NCI-H1436 treated with DMSO at 0.1 percent for 48 hours (cell line): Measurements from ENCODE around the gene IHH.

Experiments used
- DNase-seq: peaks from one replicate; lab custom pipeline; 2025; lab: John Stamatoyannopoulos, UW

IHH gene

GRCh38 chr2:219018726-219019125 lies 42.0 kb downstream of the IHH start:
- no peak for DNase-seq

GRCh38 chr2:219018286-219018685 lies 42.4 kb downstream of the IHH start:
- DNase-seq, result no peak

- DNase-seq, result no peak
Measured at GRCh38 chr2:219017201-219017931, 43.4 kb downstream of the IHH start.

GRCh38 chr2:219016721-219017120 lies 44.0 kb downstream of the IHH start:
- no peak for DNase-seq

GRCh38 chr2:219010873-219011272 lies 49.8 kb downstream of the IHH start:
- DNase-seq, result no peak

- DNase-seq, result no peak
Measured at GRCh38 chr2:219010162-219010756, 50.5 kb downstream of the IHH start.

- no peak for DNase-seq
Measured at GRCh38 chr2:219009294-219009693, 51.4 kb downstream of the IHH start.
